Spleen (tissue), 11 donors: ENCODE data around the gene IKBKE. TPM values are rescaled to one million over a fixed set of nuclear protein-coding genes. Genes with fewer than 3 reads are reported as not detected.
A peak's percentile ranks its signal among the peaks of the same experiment; 100 is the strongest.

Experiments
- DNase-seq: peaks from one replicate; pipeline ENCODE4 v3.0.0-alpha.2; 2020
- H3K27ac ChIP-seq, 8 donors: fragments of 200-600 bp; sonication (generic) in 7 of 8; 1 replicate in 4 of 8; 2 replicates in 4 of 8; pipeline versions ENCODE4 v1.5.0 to v1.8.0; 2016 to 2021; ENCODE audit warnings: inconsistent platforms in 4 of 8, mild to moderate bottlenecking in 4 of 8, moderate library complexity in 1 of 8
- H3K27me3 ChIP-seq, 7 donors: fragments of 200-600 bp; sonication (generic) in 6 of 7; replicated peaks in 1 of 7; 1 replicate in 4 of 7; 2 replicates in 3 of 7; pipeline versions ENCODE4 v1.5.0 to v1.8.0; 2016 to 2021; ENCODE audit warnings: inconsistent platforms in 3 of 7, mild to moderate bottlenecking in 1 of 7
- H3K36me3 ChIP-seq, 6 donors: fragments of 200-600 bp; sonication (generic) in 5 of 6; 1 replicate in 4 of 6; 2 replicates in 2 of 6; pipeline versions ENCODE4 v1.5.0 to v1.8.0; 2016 to 2021; ENCODE audit warnings: inconsistent platforms in 2 of 6
- H3K4me1 ChIP-seq, 6 donors: fragments of 200-600 bp; sonication (generic) in 5 of 6; 1 replicate in 3 of 6; 2 replicates in 3 of 6; pipeline versions ENCODE4 v1.5.0 to v1.8.0; 2016 to 2021; ENCODE audit warnings: inconsistent platforms in 3 of 6
- H3K4me3 ChIP-seq, 8 donors: fragments of 200-600 bp; sonication (generic) in 7 of 8; 1 replicate in 4 of 8; 2 replicates in 4 of 8; pipeline versions ENCODE4 v1.5.0 to v1.8.0; 2016 to 2021; ENCODE audit warnings: inconsistent platforms in 4 of 8, mild to moderate bottlenecking in 4 of 8, moderate library complexity in 2 of 8
- H3K9me3 ChIP-seq, 8 donors: fragments of 200-600 bp; sonication (generic) in 7 of 8; 1 replicate in 4 of 8; 2 replicates in 4 of 8; pipeline versions ENCODE4 v1.5.0 to v1.8.0; 2016 to 2021; ENCODE audit warnings: inconsistent platforms in 4 of 8
- POLR2A ChIP-seq, 3 donors: fragments of 450-650 bp; IDR thresholded peaks; one replicate each; pipeline ENCODE4 v1.5.1; 2017; ENCODE audit warnings: antibody characterized with exemption in 3 of 3, mild to moderate bottlenecking in 1 of 3
- POLR2AphosphoS5 ChIP-seq, 3 donors: sonication (generic); formaldehyde crosslinking; IDR thresholded peaks; one replicate each; pipeline ENCODE4 v1.5.1; 2017; ENCODE audit warnings: antibody characterized with exemption in 3 of 3
- WGBS, 5 donors: extraction: QIAGEN DNeasy Blood & Tissue Kit in 3 of 5; methylation state at CpG; one replicate each; pipeline versions ENCODE4 v1.1.5 to v1.1.7; 2013 to 2018; 5-methylcytosine and 5-hydroxymethylcytosine counted together
- intact Hi-C: fragments of 100-400 bp; cut with DNase I; formaldehyde crosslinking; loops from one replicate; pipeline ENCODE4 v1.15.0; 2023; ENCODE audit warnings: low total_unique reads
- polyA plus RNA-seq, 3 donors: library from polyadenylated mRNA; stranded (reverse); fragments of 200-250 nt; gene quantifications; one replicate each; pipeline ENCODE4 v1.2.1, GENCODE V29; 2013
- total RNA-seq, 7 donors: library from RNA; depleted of rRNA in 3 of 7; stranded (reverse); fragments of >200 nt in 3 of 7; fragmentation: NEBNext Ultra II Directional in 4 of 7; extraction: Animal tissue kit (Norgen Biotek cat#: 25700) in 4 of 7; gene quantifications; one replicate each; pipeline versions ENCODE4 v1.1.0 to v1.2.1, GENCODE V29; 2016 to 2021
- TF ChIP-seq, protein P1 (sequence below), 11 experiments: fragments of 200-600 bp in 7 of 11; fragments of 450-650 bp in 4 of 11; sonication (generic) in 4 of 11; IDR thresholded peaks in 8 of 11; conservative IDR thresholded peaks in 3 of 11; 1 replicate in 7 of 11; 2 replicates in 4 of 11; pipeline versions ENCODE4 v1.4.0 to v1.8.0; 2016 to 2021; ENCODE audit warnings: antibody characterized with exemption in 11 of 11, inconsistent platforms in 4 of 11, mild to moderate bottlenecking in 1 of 11
- donor health status: healthy with polysubstance abuse.
- donor health status: DM: no; HTN: no; CAD: no; lungs with moderate emphysema.
- donor health status: DM: no; HTN: no; CAD: no.
- donor health status: Bipolar disorder and iron deficiency.
- donor health status: healthy.
- donor health status: DM: no; HTN: no; CAD: no.
- donor health status: DM: yes; HTN: yes; CAD: no.

Gene IKBKE
- total and polyA plus RNA-seq, 10 donors = 11.3 to 37.3 (median 29.7) TPM

DNA sequence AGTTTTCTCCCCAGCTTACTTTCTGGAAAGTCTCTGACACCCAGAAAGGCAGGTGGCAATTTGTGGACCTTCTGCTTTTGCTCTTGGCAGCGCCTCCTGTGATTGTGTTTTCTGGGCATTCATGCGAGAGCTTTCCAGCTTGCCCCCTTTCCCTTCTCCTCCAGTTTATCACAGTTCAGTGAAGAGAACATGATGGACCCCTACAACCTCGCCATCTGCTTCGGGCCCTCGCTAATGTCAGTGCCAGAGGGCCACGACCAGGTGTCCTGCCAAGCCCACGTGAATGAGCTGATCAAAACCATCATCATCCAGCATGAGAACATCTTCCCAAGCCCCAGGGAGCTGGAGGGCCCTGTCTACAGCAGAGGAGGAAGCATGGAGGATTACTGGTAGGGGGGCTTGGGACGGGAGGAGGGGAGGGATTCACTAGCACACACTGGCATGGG, 24.3 kb upstream of the IKBKE start:
- no peaks in the 10 kb centered on the region for H3K9me3 ChIP-seq
- peak overlapping the region; percentile 7 to 75 (median 52) for H3K27ac ChIP-seq
- intact Hi-C loops = no loop called here
- DNase-seq = no peak
- peaks cover 0 to 100% (median 70%) of the 10 kb centered on the region in 6 donors for H3K36me3 ChIP-seq
- WGBS, 5 donors = 92 to 98% (median 97%) methylated on average over 8 of the region's 8 CpGs
- H3K27me3 ChIP-seq = no peaks in the 10 kb centered on the region
- TF ChIP-seq POLR2A (IDR thresholded peaks at IDR 0.05) (no peak), POLR2AphosphoS5 (IDR thresholded peaks at IDR 0.05) (no peak)
- TF ChIP-seq, protein P1, sequence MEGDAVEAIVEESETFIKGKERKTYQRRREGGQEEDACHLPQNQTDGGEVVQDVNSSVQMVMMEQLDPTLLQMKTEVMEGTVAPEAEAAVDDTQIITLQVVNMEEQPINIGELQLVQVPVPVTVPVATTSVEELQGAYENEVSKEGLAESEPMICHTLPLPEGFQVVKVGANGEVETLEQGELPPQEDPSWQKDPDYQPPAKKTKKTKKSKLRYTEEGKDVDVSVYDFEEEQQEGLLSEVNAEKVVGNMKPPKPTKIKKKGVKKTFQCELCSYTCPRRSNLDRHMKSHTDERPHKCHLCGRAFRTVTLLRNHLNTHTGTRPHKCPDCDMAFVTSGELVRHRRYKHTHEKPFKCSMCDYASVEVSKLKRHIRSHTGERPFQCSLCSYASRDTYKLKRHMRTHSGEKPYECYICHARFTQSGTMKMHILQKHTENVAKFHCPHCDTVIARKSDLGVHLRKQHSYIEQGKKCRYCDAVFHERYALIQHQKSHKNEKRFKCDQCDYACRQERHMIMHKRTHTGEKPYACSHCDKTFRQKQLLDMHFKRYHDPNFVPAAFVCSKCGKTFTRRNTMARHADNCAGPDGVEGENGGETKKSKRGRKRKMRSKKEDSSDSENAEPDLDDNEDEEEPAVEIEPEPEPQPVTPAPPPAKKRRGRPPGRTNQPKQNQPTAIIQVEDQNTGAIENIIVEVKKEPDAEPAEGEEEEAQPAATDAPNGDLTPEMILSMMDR (IDR thresholded peaks at IDR 0.05 in 8 of 11, conservative IDR thresholded peaks at IDR 0.05 in 3 of 11) = no peak
- H3K4me3 ChIP-seq = no peak overlapping the region
- peaks cover 0 to 11% (median 1%) of the 10 kb centered on the region in 6 donors for H3K4me1 ChIP-seq

DNA sequence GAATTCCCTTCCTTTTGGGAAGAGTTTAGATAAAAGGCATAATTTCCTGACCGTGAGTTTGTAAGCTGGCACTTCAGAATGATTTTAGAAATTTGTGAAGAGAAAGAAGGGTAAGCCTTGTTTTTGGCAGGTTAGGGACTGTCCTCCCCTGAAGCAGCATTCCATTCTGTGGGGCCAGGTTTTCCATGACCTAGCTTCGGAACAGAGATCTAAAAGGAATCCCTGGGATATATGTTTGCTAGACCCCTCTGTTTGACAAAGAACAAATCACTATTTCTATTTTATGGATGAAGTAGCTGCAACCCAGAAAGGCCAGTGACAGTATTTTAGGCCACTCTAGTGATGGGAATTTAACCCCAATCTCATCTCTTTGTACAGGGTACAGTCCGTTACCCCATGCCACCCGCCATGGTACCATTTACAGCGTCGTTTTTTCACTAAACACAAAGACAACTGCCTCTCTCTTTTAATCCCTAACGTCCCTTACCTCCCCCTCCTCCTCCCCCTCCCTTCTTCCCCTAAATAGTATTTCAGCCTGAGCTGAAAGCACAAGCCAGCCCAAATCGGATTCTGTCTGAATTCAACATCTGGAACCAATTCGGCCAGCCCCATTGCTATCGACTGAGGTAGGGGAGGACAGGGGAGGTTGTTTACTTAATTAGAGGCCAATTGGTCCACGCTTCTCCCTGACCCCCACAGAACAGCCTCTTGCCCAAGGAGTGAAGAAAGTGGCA, 23.4 kb upstream of the IKBKE start:
- no peak for DNase-seq
- Histone ChIP-seq H3K9me3 (no peaks in the 10 kb centered on the region), H3K27ac (peak overlapping the region in 4 of 8 donors; percentile 20 to 70 (median 56)), H3K4me3 (no peak overlapping the region), H3K4me1 (peaks cover 0 to 11% (median 1%) of the 10 kb centered on the region in 6 donors), H3K27me3 (no peaks in the 10 kb centered on the region), H3K36me3 (peaks cover 0 to 100% (median 70%) of the 10 kb centered on the region in 6 donors)
- no peak for TF ChIP-seq POLR2A (IDR thresholded peaks at IDR 0.05)
- TF ChIP-seq POLR2AphosphoS5 (IDR thresholded peaks at IDR 0.05) = no peak
- TF ChIP-seq, protein P1 (IDR thresholded peaks at IDR 0.05 in 8 of 11, conservative IDR thresholded peaks at IDR 0.05 in 3 of 11) = no peak
- intact Hi-C loops = no loop called here
- WGBS, 5 donors = 88 to 95% (median 92%) methylated on average over 11 of the region's 11 CpGs

- TF ChIP-seq POLR2A (IDR thresholded peaks at IDR 0.05) (no peak), POLR2AphosphoS5 (IDR thresholded peaks at IDR 0.05) (no peak)
- TF ChIP-seq, protein P1 (IDR thresholded peaks at IDR 0.05 in 8 of 11, conservative IDR thresholded peaks at IDR 0.05 in 3 of 11) = no peak
- no peaks in the 10 kb centered on the region for H3K9me3 ChIP-seq
- 64 to 98% (median 90%) methylated on average over 3 of the region's 3 CpGs for WGBS, 5 donors
- no peaks in the 10 kb centered on the region for H3K27me3 ChIP-seq
- no peak for DNase-seq
- peaks cover 0 to 100% (median 68%) of the 10 kb centered on the region in 6 donors for H3K36me3 ChIP-seq
- H3K4me3 ChIP-seq = no peak overlapping the region
- intact Hi-C loops = no loop called here
- peaks cover 0 to 11% (median 1%) of the 10 kb centered on the region in 6 donors for H3K4me1 ChIP-seq
- no peak overlapping the region for H3K27ac ChIP-seq
Observed at GRCh38 chr1:206447422-206447765, 22.9 kb upstream of the IKBKE start.

DNA sequence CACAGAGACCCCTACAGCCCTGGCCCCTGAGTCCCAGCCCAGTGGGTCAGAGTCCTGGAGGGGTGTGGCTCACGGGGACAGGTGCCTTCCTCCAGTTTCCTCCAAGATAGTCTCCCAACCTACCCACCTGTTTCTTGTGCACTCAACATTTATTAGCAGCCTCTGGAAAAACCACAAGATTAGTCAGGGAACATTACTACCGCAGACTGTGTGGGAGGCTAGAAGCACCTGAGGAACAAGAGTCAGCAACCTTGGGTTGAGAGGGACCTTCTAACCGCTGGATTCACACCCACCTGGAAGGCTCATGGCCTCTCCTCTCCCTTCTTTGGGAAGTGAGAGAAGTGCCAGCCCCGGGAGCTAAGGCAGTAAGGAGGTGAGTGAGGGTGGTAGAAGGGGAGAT, 22.5 kb upstream of the IKBKE start:
- intact Hi-C loops = no loop called here
- Histone ChIP-seq H3K4me1 (peaks cover 0 to 11% (median 1%) of the 10 kb centered on the region in 6 donors), H3K27ac (no peak overlapping the region), H3K4me3 (no peak overlapping the region), H3K9me3 (no peaks in the 10 kb centered on the region), H3K27me3 (no peaks in the 10 kb centered on the region), H3K36me3 (peaks cover 0 to 100% (median 66%) of the 10 kb centered on the region in 6 donors)
- DNase-seq = no peak
- WGBS, 5 donors = 85 to 99% (median 96%) methylated on average over 4 of the region's 4 CpGs
- TF ChIP-seq POLR2AphosphoS5 (IDR thresholded peaks at IDR 0.05) = no peak
- TF ChIP-seq, protein P1 (IDR thresholded peaks at IDR 0.05 in 8 of 11, conservative IDR thresholded peaks at IDR 0.05 in 3 of 11) = no peak
- TF ChIP-seq POLR2A (IDR thresholded peaks at IDR 0.05) = no peak
